Measurements from ENCODE around the gene TFDP1.

The TFDP1 gene

GRCh38 chr13:113566227-113566561 is 18.4 kb upstream of the TFDP1 start:
- H3K36me3 ChIP-seq (ENCODE audit: control insufficient read depth in 1 of 2, insufficient read depth in 2 of 2, low read length in 2 of 2) = no peaks in the 10 kb centered on the region
- no peak overlapping the region for H3K4me2 ChIP-seq (ENCODE audit: low read length)
- no peaks in the 10 kb centered on the region for H3K79me2 ChIP-seq (ENCODE audit: control insufficient read depth, insufficient read depth, low read length, poor library complexity)
- no peak overlapping the region for H4K12ac ChIP-seq (ENCODE audit: low read depth, low read length)
- no peak overlapping the region for H2AK5ac ChIP-seq (ENCODE audit: low read length)
- no peak overlapping the region for H4K8ac ChIP-seq (ENCODE audit: low read depth, low read length)
- H3K18ac ChIP-seq (ENCODE audit: low read length) = no peak overlapping the region
- DNase-seq = no peak
- no peak overlapping the region for H3K9ac ChIP-seq (ENCODE audit: low read length)
- no peaks in the 10 kb centered on the region for H3K9me3 ChIP-seq (ENCODE audit: insufficient read depth, low read depth, low read length)
- no peak overlapping the region for H3K14ac ChIP-seq (ENCODE audit: low read length)
- no peak overlapping the region for H3K23ac ChIP-seq (ENCODE audit: low read length)
- WGBS (ENCODE audit: extremely low coverage, insufficient coverage, insufficient read length) = no CpG with 5 or more reads among the region's 17 CpGs
- H2BK5ac ChIP-seq (ENCODE audit: low read depth, low read length, poor library complexity) = no peak overlapping the region
- no peak overlapping the region for H3K27ac ChIP-seq (ENCODE audit: low read depth, low read length)
- no peak overlapping the region for H3K4me3 ChIP-seq (ENCODE audit: low read depth, low read length)
- H2AFZ ChIP-seq (ENCODE audit: insufficient read depth, low read length, poor library complexity) = no peak overlapping the region
- no peak overlapping the region for H2BK120ac ChIP-seq (ENCODE audit: insufficient read depth, low read length, poor library complexity)
- H2BK12ac ChIP-seq (ENCODE audit: low read length) = no peak overlapping the region
- no peak overlapping the region for H3K4ac ChIP-seq (ENCODE audit: low read depth, low read length)
- no peaks in the 10 kb centered on the region for H3K79me1 ChIP-seq (ENCODE audit: low read length)
- H3K4me1 ChIP-seq (ENCODE audit: control insufficient read depth in 1 of 2, insufficient read depth in 2 of 2, low read length in 2 of 2) = no peaks in the 10 kb centered on the region
- H3K27me3 ChIP-seq (ENCODE audit: insufficient read depth, low read length) = no peaks in the 10 kb centered on the region
- H4K91ac ChIP-seq (ENCODE audit: low read depth, low read length) = no peak overlapping the region

- Histone ChIP-seq H3K4ac (ENCODE audit: low read depth, low read length) (no peak overlapping the region), H3K79me2 (ENCODE audit: control insufficient read depth, insufficient read depth, low read length, poor library complexity) (no peaks in the 10 kb centered on the region)
Measured at GRCh38 chr13:113567681-113568080, 16.9 kb upstream of the TFDP1 start.

GRCh38 chr13:113573065-113573464 is 11.5 kb upstream of the TFDP1 start:
- no peak overlapping the region for H3K4me3 ChIP-seq (ENCODE audit: low read depth, low read length)
- H3K18ac ChIP-seq (ENCODE audit: low read length) = no peak overlapping the region
- H4K12ac ChIP-seq (ENCODE audit: low read depth, low read length) = no peak overlapping the region
- no peaks in the 10 kb centered on the region for H3K79me2 ChIP-seq (ENCODE audit: control insufficient read depth, insufficient read depth, low read length, poor library complexity)
- H2AK5ac ChIP-seq (ENCODE audit: low read length) = no peak overlapping the region
- no peak overlapping the region for H2BK5ac ChIP-seq (ENCODE audit: low read depth, low read length, poor library complexity)
- H3K23ac ChIP-seq (ENCODE audit: low read length) = no peak overlapping the region
- no CpG with 5 or more reads among the region's 3 CpGs for WGBS (ENCODE audit: extremely low coverage, insufficient coverage, insufficient read length)
- no peaks in the 10 kb centered on the region for H3K9me3 ChIP-seq (ENCODE audit: insufficient read depth, low read depth, low read length)
- no peak overlapping the region for H2AFZ ChIP-seq (ENCODE audit: insufficient read depth, low read length, poor library complexity)
- no peaks in the 10 kb centered on the region for H3K27me3 ChIP-seq (ENCODE audit: insufficient read depth, low read length)
- H3K4me1 ChIP-seq (ENCODE audit: control insufficient read depth in 1 of 2, insufficient read depth in 2 of 2, low read length in 2 of 2) = no peaks in the 10 kb centered on the region
- H3K79me1 ChIP-seq (ENCODE audit: low read length) = no peaks in the 10 kb centered on the region
- no peak overlapping the region for H3K9ac ChIP-seq (ENCODE audit: low read length)
- H3K4me2 ChIP-seq (ENCODE audit: low read length) = no peak overlapping the region
- H3K27ac ChIP-seq (ENCODE audit: low read depth, low read length) = no peak overlapping the region
- no peak overlapping the region for H3K4ac ChIP-seq (ENCODE audit: low read depth, low read length)
- H2BK12ac ChIP-seq (ENCODE audit: low read length) = no peak overlapping the region
- no peak for DNase-seq
- H4K91ac ChIP-seq (ENCODE audit: low read depth, low read length) = no peak overlapping the region
- H2BK120ac ChIP-seq (ENCODE audit: insufficient read depth, low read length, poor library complexity) = no peak overlapping the region
- H3K14ac ChIP-seq (ENCODE audit: low read length) = no peak overlapping the region
- H4K8ac ChIP-seq (ENCODE audit: low read depth, low read length) = no peak overlapping the region
- no peaks in the 10 kb centered on the region for H3K36me3 ChIP-seq (ENCODE audit: control insufficient read depth in 1 of 2, insufficient read depth in 2 of 2, low read length in 2 of 2)

More at GRCh38 chr13:113567681-113568080, 16.9 kb upstream of the TFDP1 start:
- no peak overlapping the region for H3K9ac ChIP-seq (ENCODE audit: low read length)
- H4K8ac ChIP-seq (ENCODE audit: low read depth, low read length) = no peak overlapping the region
- no peak overlapping the region for H2BK5ac ChIP-seq (ENCODE audit: low read depth, low read length, poor library complexity)
- H2AFZ ChIP-seq (ENCODE audit: insufficient read depth, low read length, poor library complexity) = no peak overlapping the region
- DNase-seq = peak; percentile 14 to 71
- H3K27me3 ChIP-seq (ENCODE audit: insufficient read depth, low read length) = no peaks in the 10 kb centered on the region
- H3K36me3 ChIP-seq (ENCODE audit: control insufficient read depth in 1 of 2, insufficient read depth in 2 of 2, low read length in 2 of 2) = no peaks in the 10 kb centered on the region
- no peak overlapping the region for H4K12ac ChIP-seq (ENCODE audit: low read depth, low read length)
- no peak overlapping the region for H3K23ac ChIP-seq (ENCODE audit: low read length)
- no peaks in the 10 kb centered on the region for H3K79me1 ChIP-seq (ENCODE audit: low read length)
- no peak overlapping the region for H3K18ac ChIP-seq (ENCODE audit: low read length)
- no peak overlapping the region for H3K4me2 ChIP-seq (ENCODE audit: low read length)
- H3K9me3 ChIP-seq (ENCODE audit: insufficient read depth, low read depth, low read length) = no peaks in the 10 kb centered on the region
- WGBS (ENCODE audit: extremely low coverage, insufficient coverage, insufficient read length) = no CpG with 5 or more reads among the region's 4 CpGs
- no peaks in the 10 kb centered on the region for H3K4me1 ChIP-seq (ENCODE audit: control insufficient read depth in 1 of 2, insufficient read depth in 2 of 2, low read length in 2 of 2)
- H4K91ac ChIP-seq (ENCODE audit: low read depth, low read length) = no peak overlapping the region
- no peak overlapping the region for H2AK5ac ChIP-seq (ENCODE audit: low read length)
- H3K27ac ChIP-seq (ENCODE audit: low read depth, low read length) = no peak overlapping the region
- H2BK120ac ChIP-seq (ENCODE audit: insufficient read depth, low read length, poor library complexity) = no peak overlapping the region
- no peak overlapping the region for H3K4me3 ChIP-seq (ENCODE audit: low read depth, low read length)
- H3K14ac ChIP-seq (ENCODE audit: low read length) = no peak overlapping the region
- H2BK12ac ChIP-seq (ENCODE audit: low read length) = no peak overlapping the region

GRCh38 chr13:113576597-113576996 is 8.0 kb upstream of the TFDP1 start:
- no peak overlapping the region for H4K8ac ChIP-seq (ENCODE audit: low read depth, low read length)
- no peaks in the 10 kb centered on the region for H3K4me1 ChIP-seq (ENCODE audit: control insufficient read depth in 1 of 2, insufficient read depth in 2 of 2, low read length in 2 of 2)
- H3K36me3 ChIP-seq (ENCODE audit: control insufficient read depth in 1 of 2, insufficient read depth in 2 of 2, low read length in 2 of 2) = no peaks in the 10 kb centered on the region
- H3K4me2 ChIP-seq (ENCODE audit: low read length) = no peak overlapping the region
- H3K79me1 ChIP-seq (ENCODE audit: low read length) = no peaks in the 10 kb centered on the region
- H3K14ac ChIP-seq (ENCODE audit: low read length) = no peak overlapping the region
- no peak overlapping the region for H3K4me3 ChIP-seq (ENCODE audit: low read depth, low read length)
- H3K23ac ChIP-seq (ENCODE audit: low read length) = no peak overlapping the region
- no peak overlapping the region for H3K9ac ChIP-seq (ENCODE audit: low read length)
- no peak overlapping the region for H3K4ac ChIP-seq (ENCODE audit: low read depth, low read length)
- no peaks in the 10 kb centered on the region for H3K27me3 ChIP-seq (ENCODE audit: insufficient read depth, low read length)
- no peak overlapping the region for H2BK120ac ChIP-seq (ENCODE audit: insufficient read depth, low read length, poor library complexity)
- no CpG with 5 or more reads among the region's 3 CpGs for WGBS (ENCODE audit: extremely low coverage, insufficient coverage, insufficient read length)
- no peaks in the 10 kb centered on the region for H3K79me2 ChIP-seq (ENCODE audit: control insufficient read depth, insufficient read depth, low read length, poor library complexity)
- no peaks in the 10 kb centered on the region for H3K9me3 ChIP-seq (ENCODE audit: insufficient read depth, low read depth, low read length)
- H3K27ac ChIP-seq (ENCODE audit: low read depth, low read length) = no peak overlapping the region
- no peak overlapping the region for H2BK12ac ChIP-seq (ENCODE audit: low read length)
- no peak overlapping the region for H2AFZ ChIP-seq (ENCODE audit: insufficient read depth, low read length, poor library complexity)
- H2AK5ac ChIP-seq (ENCODE audit: low read length) = no peak overlapping the region
- H4K12ac ChIP-seq (ENCODE audit: low read depth, low read length) = no peak overlapping the region
- no peak overlapping the region for H3K18ac ChIP-seq (ENCODE audit: low read length)
- DNase-seq = no peak
- H4K91ac ChIP-seq (ENCODE audit: low read depth, low read length) = no peak overlapping the region
- no peak overlapping the region for H2BK5ac ChIP-seq (ENCODE audit: low read depth, low read length, poor library complexity)

Data from trophoblast cell (in vitro differentiated cells and primary cell).